ENCODE results near the gene ROR1. TPM values are rescaled to one million over a fixed set of nuclear protein-coding genes. Genes with fewer than 3 reads are reported as not detected.

The ROR1 gene
- total and polyA plus RNA-seq, 2 of the 4 experiments (the other 2 are of a cell fraction), result 4.4 to 10.0 TPM

GRCh38 chr1:64203420-64203819, 429.6 kb downstream of the ROR1 start, which contains the start of gene UBE2U:
UBE2U (plus strand) TSS chr1:64203623; CDS start chr1:64204051, 428 bp downstream.
- Histone ChIP-seq H3K18ac (ENCODE audit: low read depth, low read length) (no peak within 1 kb of the TSS), H3K14ac (replicated peaks; ENCODE audit: low read depth, low read length) (no peak within 1 kb of the TSS), H4K5ac (ENCODE audit: low read depth, low read length) (no peak within 1 kb of the TSS), H2AFZ (replicated peaks; ENCODE audit: low read length, poor library complexity) (no peak within 1 kb of the TSS), H3K4ac (ENCODE audit: low read depth, low read length) (no peak within 1 kb of the TSS), H2BK15ac (ENCODE audit: low read depth, low read length) (no peak within 1 kb of the TSS), H2AK9ac (replicated peaks; ENCODE audit: low read depth, low read length, poor library complexity) (no peak within 1 kb of the TSS), H4K8ac (ENCODE audit: low read depth in 2 of 2, low read length in 2 of 2) (no peak within 1 kb of the TSS), H3K9me1 (ENCODE audit: insufficient read depth, low read length) (no peaks in the 10 kb centered on the region), H3K27me3 (ENCODE audit: control insufficient read depth, insufficient read depth, low read length) (peaks cover 3% of the 10 kb centered on the region; the same call in 1 of the 2 replicates), H4K91ac (ENCODE audit: insufficient read depth, low read depth, low read length) (no peak within 1 kb of the TSS), H2AK5ac (ENCODE audit: low read depth, low read length) (no peak within 1 kb of the TSS), H3K4me1 (ENCODE audit: control insufficient read depth, insufficient read depth, low read length) (no peaks in the 10 kb centered on the region), H3K9me3 (ENCODE audit: control insufficient read depth, insufficient read depth, low read length) (no peaks in the 10 kb centered on the region), H3K9ac (ENCODE audit: low read depth, low read length) (no peak within 1 kb of the TSS), H3K23ac (ENCODE audit: low read depth, low read length) (no peak within 1 kb of the TSS), H2BK20ac (ENCODE audit: low read depth, low read length) (no peak within 1 kb of the TSS), H4K20me1 (ENCODE audit: insufficient read depth, low read length) (no peaks in the 10 kb centered on the region), H3K56ac (ENCODE audit: extremely low read depth, insufficient read depth, low read length) (no peak within 1 kb of the TSS), H3K36me3 (ENCODE audit: control insufficient read depth, insufficient read depth, low read length) (no peaks in the 10 kb centered on the region), H3K4me3 (ENCODE audit: insufficient read depth, low read depth, low read length) (no peak within 1 kb of the TSS), H2BK5ac (ENCODE audit: low read depth, low read length, poor library complexity, severe bottlenecking) (no peak within 1 kb of the TSS), H3K27ac (ENCODE audit: insufficient read depth, low read length) (no peak within 1 kb of the TSS), H2BK120ac (ENCODE audit: low read depth, low read length) (no peak within 1 kb of the TSS), H3K4me2 (ENCODE audit: low read depth, low read length) (no peak within 1 kb of the TSS), H3K79me1 (ENCODE audit: low read depth in 1 of 2, low read length in 2 of 2) (no peaks in the 10 kb centered on the region)
- 95% methylated on average over 12 of the region's 23 CpGs; no CpG with 5 or more reads in 1 of the 2 experiments for WGBS, 2 experiments (ENCODE audit: extremely low coverage in 2 of 2, insufficient read length in 1 of 2)
- dilution Hi-C loops (cut with HindIII; ENCODE audit: low sequenced_read_pairs, unreplicated experiment) (no loop called here), intact Hi-C loops (cut with micrococcal nuclease) (no loop called here), in situ Hi-C loops (cut with MboI; ENCODE audit: low sequenced_read_pairs) (no loop called here)
- ChIA-PET POLR2A (ENCODE audit: unreplicated experiment) (no interaction called here), CTCF (no interaction called here)
- BruUV-seq (replicated peaks), result no TSS peak
- ATAC-seq (ENCODE audit: low read depth) (no peak), DNase-seq (no peak)
- TF ChIP-seq RFX5 (IDR thresholded peaks at IDR 0.05; ENCODE audit: low read depth, low read length) (no peak), RCOR1 (IDR thresholded peaks at IDR 0.05; ENCODE audit: insufficient replicate concordance, low read length) (no peak), MAZ (IDR thresholded peaks at IDR 0.05; ENCODE audit: borderline replicate concordance, low read depth, low read length) (no peak), RAD21 (IDR thresholded peaks at IDR 0.05; ENCODE audit: low read length) (no peak), BHLHE40 (IDR thresholded peaks at IDR 0.05; ENCODE audit: low read depth, low read length) (no peak), CEBPB (IDR thresholded peaks at IDR 0.05; ENCODE audit: low read depth, low read length) (no peak), USF2 (IDR thresholded peaks at IDR 0.05; ENCODE audit: low read depth, low read length) (no peak), POLR2A (IDR thresholded peaks at IDR 0.05; ENCODE audit: low read depth, low read length) (no peak), CHD1 (IDR thresholded peaks at IDR 0.05; ENCODE audit: low read depth, low read length) (no peak), FOS (IDR thresholded peaks at IDR 0.05; ENCODE audit: low read depth, low read length) (no peak), MAFK (IDR thresholded peaks at IDR 0.05; ENCODE audit: low read depth, low read length) (no peak), CTCF (conservative IDR thresholded peaks at IDR 0.05; ENCODE audit: low read depth, low read length) (no peak), ELK1 (IDR thresholded peaks at IDR 0.05; ENCODE audit: borderline replicate concordance, low read depth, low read length) (no peak), SMC3 (IDR thresholded peaks at IDR 0.05; ENCODE audit: low read depth, low read length) (no peak), NFE2L2 (IDR thresholded peaks at IDR 0.05; ENCODE audit: low read depth, low read length) (no peak), MXI1 (IDR thresholded peaks at IDR 0.05; ENCODE audit: borderline replicate concordance, low read depth, low read length) (no peak)
